Loucy (cell line): ENCODE data around the gene ZFP42.

ENCODE experiments used
- H2AFZ ChIP-seq: fragments of 200-600 bp; sonication (generic); 2 replicates; pipeline ENCODE4 v1.6.0; 2016; ENCODE audit warnings: antibody characterized with exemption, mild to moderate bottlenecking, low read length, moderate library complexity
- H3F3A ChIP-seq: fragments of 200-600 bp; 2 replicates; pipeline ENCODE4 v1.6.0; 2016; ENCODE audit warnings: antibody characterized with exemption, low read depth, mild to moderate bottlenecking
- H3K27me3 ChIP-seq: fragments of 200-600 bp; sonication (generic); 2 replicates; pipeline ENCODE4 v1.6.1; 2014; ENCODE audit warnings: low read length, mild to moderate bottlenecking; ENCODE audit not compliant: insufficient read depth, poor library complexity, severe bottlenecking
- H3K36me3 ChIP-seq: fragments of 200-600 bp; sonication (generic); 2 replicates; pipeline ENCODE4 v1.6.1; 2016; ENCODE audit warnings: low read length; ENCODE audit not compliant: insufficient read depth
- H3K4me1 ChIP-seq: fragments of 200-600 bp; sonication (generic); 2 replicates; pipeline ENCODE4 v1.5.1; 2014; ENCODE audit warnings: low read length, mild to moderate bottlenecking; ENCODE audit not compliant: insufficient read depth, poor library complexity, severe bottlenecking
- H3K4me2 ChIP-seq: fragments of 200-600 bp; sonication (generic); 2 replicates; pipeline ENCODE4 v1.6.0; 2014; ENCODE audit warnings: antibody characterized with exemption, low read length, low read depth, mild to moderate bottlenecking; ENCODE audit not compliant: poor library complexity, severe bottlenecking
- H3K4me3 ChIP-seq: fragments of 200-600 bp; sonication (generic); 2 replicates; pipeline ENCODE4 v1.5.1; 2014; ENCODE audit warnings: low read length, mild to moderate bottlenecking, mixed read lengths; ENCODE audit not compliant: poor library complexity, severe bottlenecking
- H3K79me2 ChIP-seq: fragments of 200-600 bp; sonication (generic); 2 replicates; pipeline ENCODE4 v1.6.1; 2014; ENCODE audit warnings: low read length; ENCODE audit not compliant: insufficient read depth
- H3K9ac ChIP-seq: fragments of 200-600 bp; sonication (generic); 2 replicates; pipeline ENCODE4 v1.6.0; 2014; ENCODE audit warnings: mild to moderate bottlenecking, low read depth, low read length, moderate library complexity; ENCODE audit not compliant: poor library complexity, severe bottlenecking
- H3K9me2 ChIP-seq: fragments of 200-600 bp; sonication (generic); replicated peaks from 2 replicates; pipeline ENCODE4 v1.6.1; 2016; ENCODE audit warnings: low read depth, low read length, mixed read lengths
- H3K9me3 ChIP-seq: fragments of 200-600 bp; sonication (generic); 2 replicates; pipeline ENCODE4 v1.6.1; 2014; ENCODE audit warnings: mild to moderate bottlenecking, antibody characterized with exemption, low read length, low read depth; ENCODE audit not compliant: insufficient read depth
- H4K20me1 ChIP-seq: fragments of 200-600 bp; sonication (generic); 2 replicates; pipeline ENCODE4 v1.6.0; 2014; ENCODE audit warnings: antibody characterized with exemption, low read length, mild to moderate bottlenecking; ENCODE audit not compliant: insufficient read depth, poor library complexity, severe bottlenecking
- EZH2phosphoT487 ChIP-seq: fragments of 200-600 bp; IDR thresholded peaks from 2 replicates; pipeline ENCODE4 v1.6.1; 2018; ENCODE audit warnings: antibody characterized with exemption, mild to moderate bottlenecking, moderate library complexity, borderline replicate concordance
- TF ChIP-seq, protein P1 (sequence below): fragments of 200-600 bp; sonication (generic); conservative IDR thresholded peaks from 2 replicates; pipeline ENCODE4 v1.5.1; 2014; ENCODE audit warnings: mild to moderate bottlenecking, antibody characterized with exemption, low read length

Gene ZFP42

GRCh38 chr4:187962926-187963325 is 32.6 kb upstream of the ZFP42 start:
- TF ChIP-seq, protein P1, sequence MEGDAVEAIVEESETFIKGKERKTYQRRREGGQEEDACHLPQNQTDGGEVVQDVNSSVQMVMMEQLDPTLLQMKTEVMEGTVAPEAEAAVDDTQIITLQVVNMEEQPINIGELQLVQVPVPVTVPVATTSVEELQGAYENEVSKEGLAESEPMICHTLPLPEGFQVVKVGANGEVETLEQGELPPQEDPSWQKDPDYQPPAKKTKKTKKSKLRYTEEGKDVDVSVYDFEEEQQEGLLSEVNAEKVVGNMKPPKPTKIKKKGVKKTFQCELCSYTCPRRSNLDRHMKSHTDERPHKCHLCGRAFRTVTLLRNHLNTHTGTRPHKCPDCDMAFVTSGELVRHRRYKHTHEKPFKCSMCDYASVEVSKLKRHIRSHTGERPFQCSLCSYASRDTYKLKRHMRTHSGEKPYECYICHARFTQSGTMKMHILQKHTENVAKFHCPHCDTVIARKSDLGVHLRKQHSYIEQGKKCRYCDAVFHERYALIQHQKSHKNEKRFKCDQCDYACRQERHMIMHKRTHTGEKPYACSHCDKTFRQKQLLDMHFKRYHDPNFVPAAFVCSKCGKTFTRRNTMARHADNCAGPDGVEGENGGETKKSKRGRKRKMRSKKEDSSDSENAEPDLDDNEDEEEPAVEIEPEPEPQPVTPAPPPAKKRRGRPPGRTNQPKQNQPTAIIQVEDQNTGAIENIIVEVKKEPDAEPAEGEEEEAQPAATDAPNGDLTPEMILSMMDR: no peak
- TF ChIP-seq EZH2phosphoT487: no peak

GRCh38 chr4:187965726-187966125 is 29.8 kb upstream of the ZFP42 start:
- no peaks in the 10 kb centered on the region for H3K36me3 ChIP-seq
- no peaks in the 10 kb centered on the region for H3F3A ChIP-seq
- H3K27me3 ChIP-seq: no peaks in the 10 kb centered on the region
- H3K79me2 ChIP-seq: no peaks in the 10 kb centered on the region
- no peak overlapping the region for H2AFZ ChIP-seq
- peaks cover under 1% of the 10 kb centered on the region; the same call in 1 of the 2 replicates for H3K9me3 ChIP-seq
- no peak overlapping the region for H3K4me3 ChIP-seq
- no peak overlapping the region for H3K9ac ChIP-seq
- H3K9me2 ChIP-seq: no peaks in the 10 kb centered on the region
- H3K4me1 ChIP-seq: no peaks in the 10 kb centered on the region
- no peaks in the 10 kb centered on the region for H4K20me1 ChIP-seq
- H3K4me2 ChIP-seq: no peak overlapping the region
- TF ChIP-seq, protein P1: no peak
- TF ChIP-seq EZH2phosphoT487: no peak

More at GRCh38 chr4:187962926-187963325, 32.6 kb upstream of the ZFP42 start:
- no peaks in the 10 kb centered on the region for H3K9me3 ChIP-seq
- no peaks in the 10 kb centered on the region for H3K27me3 ChIP-seq
- no peaks in the 10 kb centered on the region for H3K36me3 ChIP-seq
- no peaks in the 10 kb centered on the region for H3K9me2 ChIP-seq
- H3K9ac ChIP-seq: no peak overlapping the region
- H3F3A ChIP-seq: no peaks in the 10 kb centered on the region
- H4K20me1 ChIP-seq: no peaks in the 10 kb centered on the region
- no peak overlapping the region for H3K4me3 ChIP-seq
- H3K4me1 ChIP-seq: no peaks in the 10 kb centered on the region
- no peaks in the 10 kb centered on the region for H3K79me2 ChIP-seq
- no peak overlapping the region for H2AFZ ChIP-seq
- H3K4me2 ChIP-seq: no peak overlapping the region

GRCh38 chr4:187972135-187972534 is 23.4 kb upstream of the ZFP42 start:
- TF ChIP-seq EZH2phosphoT487: no peak
- TF ChIP-seq, protein P1: no peak
- H3K27me3 ChIP-seq: no peaks in the 10 kb centered on the region
- no peak overlapping the region for H3K4me3 ChIP-seq
- H3F3A ChIP-seq: no peaks in the 10 kb centered on the region
- no peak overlapping the region for H3K4me2 ChIP-seq
- H4K20me1 ChIP-seq: no peaks in the 10 kb centered on the region
- no peaks in the 10 kb centered on the region for H3K4me1 ChIP-seq
- H3K36me3 ChIP-seq: no peaks in the 10 kb centered on the region
- H3K79me2 ChIP-seq: no peaks in the 10 kb centered on the region
- no peak overlapping the region for H2AFZ ChIP-seq
- no peak overlapping the region for H3K9ac ChIP-seq
- no peaks in the 10 kb centered on the region for H3K9me2 ChIP-seq
- H3K9me3 ChIP-seq: peaks cover 4% of the 10 kb centered on the region; the same call in 1 of the 2 replicates
